NCI-H2107 treated with DMSO at 0.1 percent for 48 hours (cell line): ENCODE data around the gene CAPS.
A peak's percentile ranks its signal among the peaks of the same experiment; 100 is the strongest.

Experiments
- DNase-seq: peaks from one replicate; lab custom pipeline; 2025; ENCODE audit not compliant: unreplicated experiment; lab: John Stamatoyannopoulos, UW

Gene CAPS

DNA sequence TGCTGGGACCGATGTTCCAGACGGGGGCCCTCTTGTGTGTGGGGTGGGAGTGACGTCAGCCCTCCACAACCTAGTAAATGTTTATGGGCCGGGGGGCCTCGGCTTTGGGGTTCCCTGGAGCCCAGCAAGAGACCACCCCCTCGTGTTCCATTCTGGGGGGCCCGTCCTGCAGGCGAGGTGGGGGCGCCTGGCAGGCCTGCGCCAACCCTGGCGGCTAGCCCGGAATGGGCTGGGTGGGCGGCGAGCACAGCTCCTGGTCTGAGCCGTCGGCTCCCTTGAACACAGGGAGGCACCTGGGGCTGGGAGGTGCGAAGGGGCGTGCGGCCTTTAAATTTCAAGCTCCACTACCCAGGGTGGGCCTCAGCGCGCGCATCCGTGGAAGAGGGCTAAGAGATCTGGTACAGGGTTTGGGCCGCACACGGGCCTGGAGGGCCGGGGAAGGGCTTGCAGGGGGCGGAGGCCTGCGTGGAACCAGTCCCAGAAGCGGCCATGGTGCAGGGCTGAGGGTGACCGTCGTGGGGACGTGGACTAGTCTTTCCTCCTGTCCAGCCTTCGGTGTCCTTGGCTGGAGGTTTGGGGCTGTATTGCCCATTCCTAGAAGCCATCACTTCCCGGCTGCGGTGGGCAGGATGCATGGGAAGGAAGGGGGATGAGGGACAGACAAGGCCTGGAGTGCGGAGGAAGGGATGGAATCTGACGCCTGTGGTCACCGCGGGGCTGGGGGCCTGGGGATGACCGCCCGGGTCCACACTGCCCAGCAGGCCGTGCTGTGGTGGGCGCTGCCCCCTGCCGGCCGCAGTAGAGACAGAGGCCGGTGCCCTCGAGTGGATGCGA lies 21.9 kb upstream of the CAPS start:
- DNase-seq: peak; percentile 6

DNA sequence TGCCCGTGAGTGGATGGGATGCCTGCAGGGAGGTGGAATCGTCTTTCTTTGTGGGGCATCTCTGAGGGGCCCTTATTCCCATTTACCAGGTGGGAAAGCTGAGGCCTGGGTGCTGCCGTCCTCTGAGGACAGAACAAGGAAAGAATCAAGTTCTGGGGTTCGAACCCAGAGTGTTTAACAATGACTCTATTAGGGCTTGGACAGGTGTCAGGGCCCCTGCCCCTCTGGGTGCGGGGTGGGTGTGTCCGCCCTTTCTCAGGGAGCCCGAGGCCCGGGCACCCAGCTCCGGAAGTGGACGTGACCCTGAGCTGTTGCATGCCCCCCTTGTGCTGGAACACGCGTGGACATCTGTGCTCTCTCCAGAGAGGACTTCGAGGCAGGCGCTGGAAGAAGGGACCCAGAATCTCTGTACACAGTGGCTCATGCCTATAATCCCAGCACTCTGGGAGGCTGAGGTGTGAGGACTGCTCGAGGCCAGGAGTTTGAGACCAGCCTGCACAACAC lies 21.2 kb upstream of the CAPS start:
- no peak for DNase-seq

DNA sequence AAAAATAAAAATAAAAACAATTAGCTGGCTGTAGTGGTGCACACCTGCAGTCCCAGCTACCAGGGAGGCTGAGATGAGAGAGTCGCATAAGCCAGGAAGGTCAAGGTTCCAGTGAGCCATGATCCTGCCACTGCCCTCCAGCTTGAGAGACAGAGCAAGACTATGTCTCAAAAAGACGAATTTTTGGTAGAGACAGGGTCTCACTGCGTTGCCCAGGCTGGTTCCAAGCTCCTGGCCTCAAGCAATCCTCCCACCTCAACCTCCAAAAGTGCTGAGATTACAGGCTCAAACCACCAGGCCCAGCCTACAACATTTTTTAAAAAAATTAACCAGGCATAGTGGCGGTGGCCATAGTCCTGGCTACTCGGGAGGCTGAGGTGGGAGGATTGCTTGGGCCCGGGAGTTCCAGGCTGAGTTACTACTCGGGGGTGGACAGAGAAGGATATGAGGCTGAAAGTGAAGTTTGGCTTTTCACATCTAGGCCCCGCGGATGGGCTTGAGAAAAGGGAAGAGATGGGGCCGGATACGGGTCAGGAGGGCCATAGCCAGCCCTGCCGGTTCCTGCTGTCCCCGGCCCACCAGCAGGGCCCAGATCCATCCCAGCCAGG lies 20.7 kb upstream of the CAPS start:
- DNase-seq: no peak

GRCh38 chr19:5893907-5894703 lies 19.9 kb upstream of the CAPS start:
- no peak for DNase-seq

GRCh38 chr19:5894704-5895349 lies 19.2 kb upstream of the CAPS start:
- no peak for DNase-seq

GRCh38 chr19:5895409-5895808 lies 18.6 kb upstream of the CAPS start:
- DNase-seq: no peak

- DNase-seq: no peak
Observed at GRCh38 chr19:5895890-5896289, 18.2 kb upstream of the CAPS start.

DNA sequence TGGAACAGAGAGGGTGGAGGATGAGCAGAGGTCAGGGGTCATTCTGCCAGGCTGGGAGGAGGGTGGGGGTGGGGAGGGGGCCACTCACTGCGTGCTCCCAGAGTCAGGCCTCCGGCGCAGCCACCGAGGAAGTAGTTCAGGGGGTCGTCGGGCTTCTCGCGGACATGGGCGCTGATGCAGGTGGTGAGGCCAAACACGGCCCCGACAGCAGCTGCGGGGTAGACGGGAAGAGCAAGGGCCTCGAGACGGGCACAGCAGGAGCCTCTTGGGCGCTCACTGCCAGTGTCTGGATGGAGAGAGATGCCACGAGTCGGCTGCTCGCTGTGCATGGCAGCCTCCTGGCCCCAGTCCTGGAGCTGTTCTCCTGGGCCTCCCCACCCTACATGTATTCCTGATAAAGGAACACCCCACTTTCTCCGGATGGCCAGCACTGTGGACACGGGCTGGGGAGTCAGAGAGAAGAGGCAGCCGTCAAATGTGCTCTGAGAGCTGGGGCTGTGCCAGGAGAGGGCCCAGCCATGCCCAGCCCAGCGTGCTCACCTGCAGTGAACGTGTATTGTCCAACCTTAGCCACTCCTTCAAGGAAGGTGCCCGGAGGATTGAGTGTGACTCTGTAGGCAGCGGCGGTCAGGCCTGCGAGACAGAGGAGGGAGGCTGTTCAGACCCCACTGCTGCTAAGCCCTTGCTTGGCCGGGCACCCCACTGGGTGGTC lies 17.5 kb upstream of the CAPS start:
- no peak for DNase-seq

GRCh38 chr19:5897189-5897969 lies 16.7 kb upstream of the CAPS start:
- no peak for DNase-seq

GRCh38 chr19:5899728-5900526 lies 14.1 kb upstream of the CAPS start:
- no peak for DNase-seq

GRCh38 chr19:5900976-5901375 lies 13.1 kb upstream of the CAPS start:
- DNase-seq: no peak

DNA sequence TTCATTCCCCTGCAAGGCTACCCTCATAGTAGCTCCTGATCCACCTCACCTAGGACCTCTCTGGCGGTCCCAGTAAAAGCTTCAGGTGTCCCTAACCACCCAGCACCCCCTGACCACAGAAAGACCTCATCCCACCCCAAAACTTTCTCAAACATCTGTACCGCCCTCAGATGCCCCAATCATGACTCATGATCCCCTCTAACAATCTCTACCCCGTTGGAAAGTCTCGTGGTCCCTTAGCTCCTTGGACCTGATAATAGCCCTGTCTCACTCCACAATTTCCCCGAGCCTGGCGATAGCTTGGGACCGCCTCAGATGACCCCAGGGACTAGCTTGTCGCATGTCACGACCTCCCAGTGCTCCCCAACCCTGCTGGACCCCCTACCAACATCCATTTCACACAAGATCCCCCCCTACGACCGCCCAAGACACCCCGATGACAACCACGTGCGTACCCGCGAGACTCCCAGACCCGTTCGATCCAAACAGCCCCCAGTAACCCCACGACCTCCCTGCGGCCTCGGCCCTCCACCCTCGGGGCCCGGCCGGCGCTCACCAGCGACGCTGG lies 10.9 kb upstream of the CAPS start:
- no peak for DNase-seq

GRCh38 chr19:5903624-5904351 lies 10.3 kb upstream of the CAPS start, which contains the start of gene NDUFA11:
Gene NDUFA11 (minus strand): TSS chr19:5903790. CDS start chr19:5903708, 82 bp downstream.
- peak; percentile 87 for DNase-seq

DNA sequence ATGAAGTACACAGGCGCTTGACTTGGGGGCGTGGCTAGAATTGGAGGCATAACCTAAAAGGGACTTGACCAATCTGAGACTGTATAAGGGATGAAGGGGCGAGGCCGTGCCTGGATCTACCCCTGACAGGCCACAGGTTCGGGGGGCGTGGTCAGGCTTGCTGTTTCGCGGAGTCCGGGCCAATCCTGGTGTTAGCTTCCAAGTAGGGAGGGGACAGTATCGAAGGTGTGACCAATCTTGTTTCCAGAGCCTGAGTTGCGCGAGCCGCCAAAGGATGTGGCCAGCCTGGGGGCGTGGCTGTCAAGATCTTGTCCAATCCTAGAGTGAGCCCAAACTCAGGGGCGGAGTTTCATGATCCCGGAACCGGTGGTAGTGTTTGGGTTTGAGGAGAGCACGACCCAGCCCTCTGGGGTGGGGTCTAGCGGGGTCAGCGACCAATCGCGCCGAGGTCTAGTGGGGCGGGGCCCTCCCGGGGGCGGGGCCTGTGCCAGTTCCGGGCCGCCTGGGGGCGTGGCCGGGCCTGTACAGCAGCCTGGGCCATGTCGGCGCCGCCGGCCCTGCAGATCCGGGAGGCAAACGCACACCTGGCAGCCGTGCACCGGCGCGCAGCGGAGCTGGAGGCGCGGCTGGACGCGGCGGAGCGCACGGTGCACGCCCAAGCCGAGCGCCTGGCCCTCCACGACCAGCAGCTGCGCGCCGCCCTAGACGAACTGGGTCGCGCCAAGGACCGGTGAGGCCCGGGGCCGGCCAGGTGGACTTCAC lies 9.5 kb upstream of the CAPS start, which contains the start of gene VMAC:
TSS of gene VMAC (plus strand) at position 521 of the 762 bp plus-strand sequence. CDS start at position 540, 19 bp downstream.
- DNase-seq: peak; percentile 99

DNA sequence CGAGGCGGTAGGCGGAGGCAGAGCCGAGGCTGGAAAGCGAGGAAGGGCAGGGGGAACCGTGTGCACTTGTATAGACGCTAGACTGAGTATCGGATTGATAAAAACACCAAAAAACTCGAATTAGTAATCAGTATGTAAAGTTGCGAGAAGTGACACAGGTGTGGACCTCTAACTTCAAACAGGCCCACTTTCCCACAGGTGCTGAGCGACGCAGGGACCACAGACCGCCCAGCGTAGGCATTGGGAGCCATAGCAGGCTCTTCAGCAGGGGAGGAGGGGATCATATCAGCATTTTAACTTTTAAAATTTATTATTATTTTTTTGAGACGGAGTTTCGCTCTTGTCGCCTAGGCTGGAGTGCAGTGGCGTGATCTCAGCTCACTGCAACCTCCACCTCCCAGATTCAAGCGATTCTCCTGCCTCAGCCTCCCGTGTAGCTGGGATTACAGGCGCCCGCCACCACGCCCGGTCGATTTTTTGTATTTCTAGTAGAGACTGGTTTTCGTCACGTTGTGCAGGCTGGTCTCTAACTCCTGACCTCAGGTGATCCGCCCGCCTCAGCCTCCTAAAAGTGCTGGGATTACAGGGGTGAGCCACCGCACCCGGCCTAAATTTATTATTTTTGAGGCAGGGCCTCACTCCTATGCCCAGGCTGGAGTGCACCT lies 8.8 kb upstream of the CAPS start:
- DNase-seq: no peak

GRCh38 chr19:5907241-5907640 lies 6.8 kb upstream of the CAPS start:
- DNase-seq: no peak
